Chondrocyte (in vitro differentiated cells): ENCODE results near the gene BCL2. TPM values are rescaled to one million over a fixed set of nuclear protein-coding genes. Genes with fewer than 3 reads are reported as not detected.

Source experiments
- DNase-seq: peaks from one replicate; pipeline ENCODE4 v3.0.0; 2021; ENCODE audit warnings: mixed read lengths, low spot score
- H3K27ac Mint-ChIP-seq: one replicate; pipeline ENCODE4 v1.8.0; 2021; ENCODE audit warnings: mild to moderate bottlenecking, moderate library complexity, mixed read lengths; ENCODE audit not compliant: unreplicated experiment
- H3K27me3 Mint-ChIP-seq: 2 replicates; pipeline ENCODE4 v1.8.0; 2021; ENCODE audit warnings: low read depth, mixed read lengths
- H3K36me3 Mint-ChIP-seq: 2 replicates; pipeline ENCODE4 v1.8.0; 2021; ENCODE audit warnings: low read depth, mixed read lengths
- H3K4me1 Mint-ChIP-seq: 2 replicates; pipeline ENCODE4 v1.8.0; 2021; ENCODE audit warnings: low read depth, mild to moderate bottlenecking, mixed read lengths
- H3K4me3 Mint-ChIP-seq: one replicate; pipeline ENCODE4 v1.8.0; 2021; ENCODE audit warnings: mild to moderate bottlenecking, moderate library complexity, mixed read lengths; ENCODE audit not compliant: unreplicated experiment
- H3K9me3 Mint-ChIP-seq: 2 replicates; pipeline ENCODE4 v1.8.0; 2021; ENCODE audit warnings: low read depth, mixed read lengths
- CTCF ChIP-seq: fragments of 200-600 bp; sonication (generic); IDR thresholded peaks from 2 replicates; pipeline ENCODE4 v1.5.0; 2021; ENCODE audit warnings: antibody characterized with exemption, mild to moderate bottlenecking, moderate library complexity
- total RNA-seq: library from RNA; stranded (reverse); gene quantifications from 3 replicates; pipeline ENCODE4 v1.2.1, GENCODE V29; 2021

Gene BCL2
- total RNA-seq, 1 donor from 2014 or later: 8.6 TPM

- Mint-ChIP-seq H3K27me3 (no peaks in the 10 kb centered on the region), H3K9me3 (no peaks in the 10 kb centered on the region), H3K4me3 (no peak overlapping the region), H3K4me1 (peaks cover 20% of the 10 kb centered on the region), H3K27ac (no peak overlapping the region), H3K36me3 (peaks cover 2% of the 10 kb centered on the region)
- no peak for DNase-seq
- TF ChIP-seq CTCF: no peak
These were observed 31.3 kb downstream of the BCL2 start for GRCh38 chr18:63288311-63288710.

- Mint-ChIP-seq H3K27ac (no peak overlapping the region), H3K4me1 (peaks cover 15% of the 10 kb centered on the region), H3K9me3 (no peaks in the 10 kb centered on the region), H3K27me3 (no peaks in the 10 kb centered on the region), H3K36me3 (peaks cover 2% of the 10 kb centered on the region), H3K4me3 (no peak overlapping the region)
- no peak for DNase-seq
- TF ChIP-seq CTCF: no peak
These were observed 31.8 kb downstream of the BCL2 start for GRCh38 chr18:63287691-63288220.

- TF ChIP-seq CTCF: no peak
- peaks cover 14% of the 10 kb centered on the region for H3K4me1 Mint-ChIP-seq
- no peak overlapping the region for H3K4me3 Mint-ChIP-seq
- H3K9me3 Mint-ChIP-seq: no peaks in the 10 kb centered on the region
- DNase-seq: no peak
- no peaks in the 10 kb centered on the region for H3K27me3 Mint-ChIP-seq
- peaks cover 2% of the 10 kb centered on the region for H3K36me3 Mint-ChIP-seq
- no peak overlapping the region for H3K27ac Mint-ChIP-seq
These were observed 32.6 kb downstream of the BCL2 start for GRCh38 chr18:63286926-63287325.

- no peak for TF ChIP-seq CTCF
- Mint-ChIP-seq H3K9me3 (no peaks in the 10 kb centered on the region), H3K36me3 (peaks cover 7% of the 10 kb centered on the region), H3K4me3 (no peak overlapping the region), H3K27me3 (no peaks in the 10 kb centered on the region), H3K4me1 (peaks cover under 1% of the 10 kb centered on the region), H3K27ac (peak overlapping the region; percentile 42)
- no peak for DNase-seq
These were observed 34.5 kb downstream of the BCL2 start for GRCh38 chr18:63284827-63285733.

- Mint-ChIP-seq H3K36me3 (peaks cover 5% of the 10 kb centered on the region), H3K27me3 (no peaks in the 10 kb centered on the region), H3K27ac (peak overlapping the region; percentile 42), H3K4me1 (no peaks in the 10 kb centered on the region), H3K4me3 (no peak overlapping the region), H3K9me3 (no peaks in the 10 kb centered on the region)
- no peak for DNase-seq
- TF ChIP-seq CTCF: no peak
These were observed 35.3 kb downstream of the BCL2 start for GRCh38 chr18:63284173-63284799.
